OCI-LY7 (cell line): ENCODE results near the gene RAD51. TPM values are rescaled to one million over a fixed set of nuclear protein-coding genes. Genes with fewer than 3 reads are reported as not detected.

Experiments
- BruUV-seq: library from RNA; stranded (reverse); fragments of 400-500 nt; replicated peaks from 2 replicates; lab custom pipeline; 2021; lab: Mats Ljungman, UMichigan
- CTCF ChIA-PET: fragments of 300-600 bp; sonication (Branson Sonifier 250); formaldehyde crosslinking; loops from one replicate; lab custom pipeline; 2022; ENCODE audit warnings: antibody characterized with exemption; ENCODE audit not compliant: unreplicated experiment; lab: Charles Lee
- POLR2A ChIA-PET: fragments of 300-600 bp; sonication (Branson Sonifier 250); formaldehyde crosslinking; loops from one replicate; lab custom pipeline; 2022; ENCODE audit warnings: antibody characterized with exemption; lab: Charles Lee
- DNase-seq: peaks from one replicate; pipeline ENCODE4 v3.0.0-alpha.2; 2015; ENCODE audit warnings: low spot score
- H2AFZ ChIP-seq: fragments of 200-600 bp; sonication (generic), shearing (Covaris generic); 2 replicates; pipeline ENCODE4 v1.6.1; 2014; ENCODE audit warnings: mild to moderate bottlenecking, antibody characterized with exemption, low read length, moderate library complexity
- H3K27ac ChIP-seq: fragments of 200-600 bp; sonication (generic); 2 replicates; pipeline ENCODE4 v1.5.1; 2014; ENCODE audit warnings: mixed run types, low read depth, mild to moderate bottlenecking, moderate library complexity, low read length, inconsistent platforms; ENCODE audit not compliant: poor library complexity, severe bottlenecking
- H3K36me3 ChIP-seq: fragments of 200-600 bp; sonication (generic); 2 replicates; pipeline ENCODE4 v1.6.1; 2014; ENCODE audit warnings: mild to moderate bottlenecking, antibody characterized with exemption, low read length, moderate library complexity, mixed read lengths; ENCODE audit not compliant: insufficient read depth
- H3K4me1 ChIP-seq: fragments of 200-600 bp; sonication (generic); 2 replicates; pipeline ENCODE4 v1.5.1; 2014; ENCODE audit warnings: mild to moderate bottlenecking, low read length; ENCODE audit not compliant: insufficient read depth, poor library complexity, severe bottlenecking
- H3K4me2 ChIP-seq: fragments of 200-600 bp; sonication (generic); 2 replicates; pipeline ENCODE4 v1.6.1; 2014; ENCODE audit warnings: mild to moderate bottlenecking, low read length
- H3K4me3 ChIP-seq: fragments of 200-600 bp; sonication (generic); 2 replicates; pipeline ENCODE4 v1.5.1; 2014; ENCODE audit warnings: mild to moderate bottlenecking, low read depth, low read length; ENCODE audit not compliant: poor library complexity, severe bottlenecking
- H3K79me2 ChIP-seq: fragments of 200-600 bp; sonication (generic); 2 replicates; pipeline ENCODE4 v1.6.1; 2016; ENCODE audit warnings: low read depth, mild to moderate bottlenecking, low read length, moderate library complexity, mixed read lengths; ENCODE audit not compliant: insufficient read depth
- H3K9me2 ChIP-seq: fragments of 200-600 bp; sonication (generic); 2 replicates; pipeline ENCODE4 v1.6.1; 2016; ENCODE audit warnings: mild to moderate bottlenecking, low read length, mixed read lengths; ENCODE audit not compliant: insufficient read depth
- H3K9me3 ChIP-seq: fragments of 200-600 bp; sonication (generic); 2 replicates; pipeline ENCODE4 v1.6.1; 2014; ENCODE audit warnings: mild to moderate bottlenecking, mixed run types, low read length, mixed read lengths
- H4K20me1 ChIP-seq: fragments of 200-600 bp; sonication (generic); 2 replicates; pipeline ENCODE4 v1.6.1; 2014; ENCODE audit warnings: mild to moderate bottlenecking, antibody characterized with exemption, low read length, moderate library complexity, mixed read lengths; ENCODE audit not compliant: insufficient read depth
- CTCF ChIP-seq: fragments of 200-600 bp; sonication (generic); conservative IDR thresholded peaks from 2 replicates; pipeline ENCODE4 v1.5.1; 2014; ENCODE audit warnings: mild to moderate bottlenecking, antibody characterized with exemption, low read length, moderate library complexity, mixed read lengths
- EZH2phosphoT487 ChIP-seq: fragments of 200-600 bp; sonication (generic); IDR thresholded peaks from 2 replicates; pipeline ENCODE4 v1.6.1; 2018; ENCODE audit warnings: low read depth, borderline replicate concordance, mild to moderate bottlenecking, mixed run types, antibody characterized with exemption, low read length, moderate library complexity, mixed read lengths
- intact Hi-C: fragments of 100-400 bp; cut with micrococcal nuclease; formaldehyde crosslinking; loops from one replicate; pipeline ENCODE4 v1.10.0; 2022; ENCODE audit not compliant: unreplicated experiment
- total RNA-seq, 2 experiments: library from RNA; depleted of rRNA in 1 of 2; stranded (reverse); fragments of >200 nt in 1 of 2; shearing (Covaris generic) in 1 of 2; gene quantifications; 2 replicates each; pipeline ENCODE4 v1.2.3, GENCODE V29; 2014 to 2022

The RAD51 gene
- total RNA-seq, 2 experiments from 2014 or later, result 45.8 to 86.8 TPM

- TF ChIP-seq CTCF, result no peak
- no peak for TF ChIP-seq EZH2phosphoT487
- Histone ChIP-seq H3K4me3 (no peak overlapping the region), H3K9me3 (no peaks in the 10 kb centered on the region), H3K27ac (no peak overlapping the region), H3K4me1 (peaks cover 23% of the 10 kb centered on the region), H4K20me1 (no peaks in the 10 kb centered on the region), H3K9me2 (no peaks in the 10 kb centered on the region), H2AFZ (no peak overlapping the region), H3K79me2 (peaks cover 25% of the 10 kb centered on the region), H3K4me2 (no peak overlapping the region), H3K36me3 (peaks cover 77% of the 10 kb centered on the region)
- ChIA-PET CTCF (interaction anchor here (0.6 kb wide), 1 partner anchor 20 kb away, joined by 3 read pairs; no protein-coding TSS in a partner anchor), POLR2A (interaction anchor here (0.6 to 1.0 kb wide), 4 partner anchors 11 to 727 kb away, joined by 3 to 4 read pairs (median 4); no protein-coding TSS in a partner anchor)
- BruUV-seq, result no TSS peak
- intact Hi-C loops, result loop anchor here (5.0 kb wide), 1 partner anchor 143 kb away; the partner anchor contains the start of gene VPS18
- DNase-seq, result no peak
These were observed 54.2 kb downstream of the RAD51 start for GRCh38 chr15:40749151-40749630.

GRCh38 chr15:40750885-40751284 lies 55.9 kb downstream of the RAD51 start:
- Histone ChIP-seq H3K4me2 (no peak overlapping the region), H2AFZ (no peak overlapping the region), H3K9me3 (no peaks in the 10 kb centered on the region), H3K27ac (no peak overlapping the region), H3K4me3 (no peak overlapping the region), H3K4me1 (peaks cover 29% of the 10 kb centered on the region), H4K20me1 (no peaks in the 10 kb centered on the region), H3K79me2 (peaks cover 29% of the 10 kb centered on the region), H3K9me2 (no peaks in the 10 kb centered on the region), H3K36me3 (peaks cover 63% of the 10 kb centered on the region)
- TSS peak; percentile 37 for BruUV-seq
- intact Hi-C loops, result no loop called here
- CTCF ChIA-PET, result no interaction called here
- DNase-seq, result no peak
- POLR2A ChIA-PET, result interaction anchor here (0.6 to 1.3 kb wide), 3 partner anchors 9 to 372 kb away, joined by 3 to 4 read pairs (median 3); no protein-coding TSS in a partner anchor
- TF ChIP-seq CTCF, result no peak
- TF ChIP-seq EZH2phosphoT487, result no peak

GRCh38 chr15:40751745-40752144 lies 56.8 kb downstream of the RAD51 start:
- CTCF ChIA-PET, result no interaction called here
- Histone ChIP-seq H4K20me1 (no peaks in the 10 kb centered on the region), H3K4me2 (no peak overlapping the region), H3K4me1 (peaks cover 35% of the 10 kb centered on the region), H2AFZ (no peak overlapping the region), H3K27ac (no peak overlapping the region), H3K9me3 (no peaks in the 10 kb centered on the region), H3K4me3 (no peak overlapping the region), H3K9me2 (no peaks in the 10 kb centered on the region), H3K79me2 (peaks cover 29% of the 10 kb centered on the region), H3K36me3 (peaks cover 59% of the 10 kb centered on the region)
- no TSS peak for BruUV-seq
- TF ChIP-seq EZH2phosphoT487, result no peak
- no peak for TF ChIP-seq CTCF
- no peak for DNase-seq
- POLR2A ChIA-PET, result interaction anchor here (1.3 to 1.5 kb wide), 2 partner anchors 8 to 14 kb away, joined by 3 to 4 read pairs; no protein-coding TSS in a partner anchor
- intact Hi-C loops, result no loop called here
